Left lung (tissue), 10 donors: Measurements from ENCODE around the gene EOLA2. TPM values are rescaled to one million over a fixed set of nuclear protein-coding genes. Genes with fewer than 3 reads are reported as not detected.
A peak's percentile ranks its signal among the peaks of the same experiment; 100 is the strongest.
"Not testable (repeated sequence)": the region's sequence is repeated elsewhere in the genome, so short reads cannot be mapped to it uniquely, and the experiment has no call there.

Experiments used
- ATAC-seq: fragments of 200-7000 bp; cut with Tn5 transposase; one replicate; pipeline ENCODE4 v1.9.1; 2020; ENCODE audit warnings: moderate library complexity
- DNase-seq, 4 donors: peaks; one replicate each; pipeline ENCODE4 v3.0.0-alpha.2; 2013 to 2020
- H3K27ac ChIP-seq, 2 donors: fragments of 200-600 bp; sonication (generic) in 1 of 2; one replicate each; pipeline versions ENCODE4 v1.5.0 to v1.8.0; 2020 to 2021
- H3K27me3 ChIP-seq, 2 donors: fragments of 200-600 bp; sonication (generic) in 1 of 2; one replicate each; pipeline versions ENCODE4 v1.5.0 to v1.8.0; 2020 to 2021
- H3K36me3 ChIP-seq, 2 donors: fragments of 200-600 bp; sonication (generic) in 1 of 2; one replicate each; pipeline versions ENCODE4 v1.5.0 to v1.8.0; 2020 to 2021
- H3K4me1 ChIP-seq, 2 donors: fragments of 200-600 bp; one replicate each; pipeline ENCODE4 v1.8.0; 2021
- H3K4me3 ChIP-seq, 2 donors: fragments of 200-600 bp; sonication (generic) in 1 of 2; one replicate each; pipeline versions ENCODE4 v1.5.0 to v1.8.0; 2020 to 2021; ENCODE audit warnings: mild to moderate bottlenecking in 1 of 2
- H3K9me3 ChIP-seq, 2 donors: fragments of 200-600 bp; sonication (generic) in 1 of 2; one replicate each; pipeline versions ENCODE4 v1.5.0 to v1.8.0; 2020 to 2021
- CTCF ChIP-seq, 2 donors: fragments of 200-600 bp; sonication (generic) in 1 of 2; IDR thresholded peaks; one replicate each; pipeline versions ENCODE4 v1.5.0 to v1.8.0; 2021; ENCODE audit warnings: antibody characterized with exemption in 2 of 2
- intact Hi-C, 2 donors: fragments of 100-400 bp; cut with DNase I; formaldehyde crosslinking; loops; one replicate each; pipeline versions ENCODE4 v1.11.2 to v1.14.2; 2022
- polyA plus RNA-seq, 6 donors: library from polyadenylated mRNA; unstranded; fragments of 120-200 nt; gene quantifications; one replicate each; pipeline ENCODE4 v1.2.1, GENCODE V29; 2013; ENCODE audit not compliant: insufficient read length in 6 of 6
- total RNA-seq, 2 donors: library from RNA; stranded (reverse); fragmentation: NEBNext Ultra II Directional; extraction: Animal tissue kit (Norgen Biotek cat#: 25700); gene quantifications; one replicate each; pipeline ENCODE4 v1.2.1, GENCODE V29; 2021
- donor health status: DM: no; HTN: yes; CAD: no.
- donor health status: DM: no; HTN: no; CAD: no.

Gene EOLA2
- total and polyA plus RNA-seq, 8 donors = 22.6 to 33.5 (median 29.4) TPM

- TF ChIP-seq CTCF (IDR thresholded peaks at IDR 0.05) = no peak
- peaks cover 0 to 21% of the 10 kb centered on the region in 2 donors for H3K36me3 ChIP-seq
- H3K27ac ChIP-seq = no peak overlapping the region
- no peaks in the 10 kb centered on the region for H3K27me3 ChIP-seq
- intact Hi-C loops = no loop called here
- H3K4me1 ChIP-seq = no peaks in the 10 kb centered on the region
- no peak for DNase-seq
- no peak for ATAC-seq
- H3K4me3 ChIP-seq = no peak overlapping the region
- H3K9me3 ChIP-seq = no peaks in the 10 kb centered on the region
Observed at GRCh38 chrX:149949743-149950436, 11.6 kb upstream of the EOLA2 start.

GRCh38 chrX:149948016-149948415 is 9.7 kb upstream of the EOLA2 start:
- Histone ChIP-seq H3K9me3 (no peaks in the 10 kb centered on the region), H3K4me3 (no peak overlapping the region), H3K27me3 (no peaks in the 10 kb centered on the region), H3K36me3 (peaks cover 0 to 21% of the 10 kb centered on the region in 2 donors), H3K4me1 (no peaks in the 10 kb centered on the region), H3K27ac (no peak overlapping the region)
- intact Hi-C loops = no loop called here
- TF ChIP-seq CTCF (IDR thresholded peaks at IDR 0.05) = no peak
- no peak for ATAC-seq
- no peak for DNase-seq

- H3K27me3 ChIP-seq, intact Hi-C loops, H3K4me3 ChIP-seq, DNase-seq, ATAC-seq, H3K4me1 ChIP-seq, H3K9me3 ChIP-seq, H3K27ac ChIP-seq: not testable (repeated sequence)
- H3K36me3 ChIP-seq = peaks cover 0 to 21% of the 10 kb centered on the region in 2 donors
Observed at GRCh38 chrX:149946932-149947331, 8.6 kb upstream of the EOLA2 start.

GRCh38 chrX:149945820-149946219 is 7.5 kb upstream of the EOLA2 start:
- not testable (repeated sequence) for H3K4me1 ChIP-seq

GRCh38 chrX:149945087-149945670 is 6.9 kb upstream of the EOLA2 start:
- H3K9me3 ChIP-seq, H3K4me1 ChIP-seq, H3K4me3 ChIP-seq, H3K27ac ChIP-seq, ATAC-seq, H3K27me3 ChIP-seq, DNase-seq, intact Hi-C loops: not testable (repeated sequence)
- H3K36me3 ChIP-seq = peaks cover 0 to 18% of the 10 kb centered on the region in 2 donors

More at GRCh38 chrX:149945820-149946219, 7.5 kb upstream of the EOLA2 start:
- H3K27me3 ChIP-seq, ATAC-seq, DNase-seq, intact Hi-C loops, H3K4me3 ChIP-seq, H3K9me3 ChIP-seq, H3K27ac ChIP-seq: not testable (repeated sequence)
- H3K36me3 ChIP-seq = peaks cover 0 to 21% of the 10 kb centered on the region in 2 donors

GRCh38 chrX:149940674-149941024 is 2.4 kb upstream of the EOLA2 start:
- peak overlapping the region in 1 of 2 donors; percentile 57 for H3K27ac ChIP-seq
- DNase-seq, H3K9me3 ChIP-seq, H3K27me3 ChIP-seq, H3K4me1 ChIP-seq, ATAC-seq, intact Hi-C loops, H3K36me3 ChIP-seq, H3K4me3 ChIP-seq: not testable (repeated sequence)
- TF ChIP-seq CTCF (IDR thresholded peaks at IDR 0.05) = peak; percentile 30 to 65
